Stimulated activated CD8-positive, alpha-beta memory T cell treated with anti-CD3 and anti-CD28 coated beads, Interleukin-7, amount 100 ng/mL, for 1 hour (primary cell): ENCODE data around the gene RGS8.

Source experiments
- DNase-seq, 2 donors: peaks; one replicate each; pipeline ENCODE4 v3.0.0-alpha.2; 2020; ENCODE audit warnings: low read depth in 2 of 2

Gene RGS8, protein sequence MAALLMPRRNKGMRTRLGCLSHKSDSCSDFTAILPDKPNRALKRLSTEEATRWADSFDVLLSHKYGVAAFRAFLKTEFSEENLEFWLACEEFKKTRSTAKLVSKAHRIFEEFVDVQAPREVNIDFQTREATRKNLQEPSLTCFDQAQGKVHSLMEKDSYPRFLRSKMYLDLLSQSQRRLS

GRCh38 chr1:182684116-182684828 lies at the start of gene RGS8:
Gene RGS8 (minus strand): TSS chr1:182684587. CDS start chr1:182669649, 14,938 bp downstream.
- DNase-seq, result no peak

DNA sequence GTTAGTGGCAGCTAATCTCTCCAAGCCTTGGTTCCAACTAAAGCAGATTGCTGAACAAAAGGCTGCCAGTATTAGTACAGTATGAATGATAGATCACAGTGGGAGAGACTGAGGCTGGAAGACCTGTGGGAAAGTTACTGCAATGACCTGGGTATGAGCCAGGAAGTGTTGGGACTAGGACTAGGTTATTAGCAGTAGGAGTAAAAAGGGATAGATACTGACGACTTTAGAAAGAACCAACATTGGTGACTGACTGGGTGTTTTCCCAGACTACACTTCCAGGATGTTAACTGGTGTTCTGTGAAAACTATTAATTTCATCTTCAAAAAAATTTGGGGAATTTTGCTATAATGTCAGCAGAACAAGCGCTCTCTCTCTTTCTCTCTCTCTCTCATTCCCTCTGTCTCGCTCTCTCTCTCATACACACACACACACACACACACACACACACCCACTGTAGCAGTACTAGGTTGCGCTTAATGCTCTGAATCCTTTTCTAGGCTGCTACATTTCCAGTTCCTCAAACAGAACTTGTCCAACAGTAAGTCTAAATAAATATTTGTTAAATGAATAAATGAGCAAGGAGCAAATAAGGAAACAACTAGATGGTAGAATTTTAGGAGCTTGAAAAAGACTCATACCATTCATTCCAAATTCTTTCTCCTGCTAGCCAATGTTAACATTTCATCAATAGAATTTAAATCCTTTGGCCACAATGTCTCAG lies 47.6 kb upstream of the RGS8 start:
- DNase-seq, result no peak

DNA sequence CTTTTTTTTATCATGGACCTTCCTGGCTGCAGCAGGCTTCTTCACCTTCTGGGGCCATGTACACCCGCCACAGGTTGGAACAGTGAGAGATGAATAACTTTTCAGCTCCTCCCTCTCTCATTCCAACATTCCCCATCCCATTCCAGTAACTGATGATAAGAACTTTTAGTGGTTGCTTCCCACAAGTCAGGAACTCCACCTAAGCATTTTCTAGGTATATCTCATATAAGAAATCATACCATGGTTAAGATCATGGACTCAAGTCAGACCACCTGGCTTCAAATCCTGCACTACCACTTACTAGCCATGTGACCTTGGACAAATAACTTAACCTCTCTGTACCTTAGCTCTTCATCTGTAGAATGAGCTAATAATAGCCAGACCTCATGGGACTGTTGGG lies 42.5 kb upstream of the RGS8 start:
- no peak for DNase-seq

GRCh38 chr1:182725259-182726255 lies 41.2 kb upstream of the RGS8 start:
- no peak for DNase-seq

GRCh38 chr1:182724215-182724614 lies 39.8 kb upstream of the RGS8 start:
- DNase-seq, result no peak

GRCh38 chr1:182723200-182723599 lies 38.8 kb upstream of the RGS8 start:
- DNase-seq, result no peak

- DNase-seq, result no peak
These were observed 37.1 kb upstream of the RGS8 start for GRCh38 chr1:182721525-182721924.

GRCh38 chr1:182720463-182720862 lies 36.1 kb upstream of the RGS8 start:
- no peak for DNase-seq

GRCh38 chr1:182719553-182719952 lies 35.2 kb upstream of the RGS8 start:
- no peak for DNase-seq

DNA sequence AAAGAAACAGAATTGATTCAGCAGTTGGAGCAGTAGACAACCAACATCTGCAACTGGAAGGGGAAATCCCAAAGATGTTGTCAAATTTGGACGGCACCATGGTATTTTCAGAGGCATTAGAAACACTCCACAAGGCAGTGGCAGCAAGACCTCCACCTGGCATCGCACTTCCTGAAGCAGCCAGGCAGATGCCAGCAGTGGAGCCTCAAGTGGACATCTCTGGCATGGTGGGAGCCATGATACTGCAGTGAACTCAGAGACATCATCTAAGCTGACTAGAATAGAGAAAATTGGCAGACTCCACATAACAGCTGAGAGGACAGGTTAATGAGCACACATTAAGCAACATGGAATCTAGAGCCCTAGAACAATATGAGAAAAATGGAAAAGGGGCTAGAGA lies 33.9 kb upstream of the RGS8 start:
- no peak for DNase-seq

DNA sequence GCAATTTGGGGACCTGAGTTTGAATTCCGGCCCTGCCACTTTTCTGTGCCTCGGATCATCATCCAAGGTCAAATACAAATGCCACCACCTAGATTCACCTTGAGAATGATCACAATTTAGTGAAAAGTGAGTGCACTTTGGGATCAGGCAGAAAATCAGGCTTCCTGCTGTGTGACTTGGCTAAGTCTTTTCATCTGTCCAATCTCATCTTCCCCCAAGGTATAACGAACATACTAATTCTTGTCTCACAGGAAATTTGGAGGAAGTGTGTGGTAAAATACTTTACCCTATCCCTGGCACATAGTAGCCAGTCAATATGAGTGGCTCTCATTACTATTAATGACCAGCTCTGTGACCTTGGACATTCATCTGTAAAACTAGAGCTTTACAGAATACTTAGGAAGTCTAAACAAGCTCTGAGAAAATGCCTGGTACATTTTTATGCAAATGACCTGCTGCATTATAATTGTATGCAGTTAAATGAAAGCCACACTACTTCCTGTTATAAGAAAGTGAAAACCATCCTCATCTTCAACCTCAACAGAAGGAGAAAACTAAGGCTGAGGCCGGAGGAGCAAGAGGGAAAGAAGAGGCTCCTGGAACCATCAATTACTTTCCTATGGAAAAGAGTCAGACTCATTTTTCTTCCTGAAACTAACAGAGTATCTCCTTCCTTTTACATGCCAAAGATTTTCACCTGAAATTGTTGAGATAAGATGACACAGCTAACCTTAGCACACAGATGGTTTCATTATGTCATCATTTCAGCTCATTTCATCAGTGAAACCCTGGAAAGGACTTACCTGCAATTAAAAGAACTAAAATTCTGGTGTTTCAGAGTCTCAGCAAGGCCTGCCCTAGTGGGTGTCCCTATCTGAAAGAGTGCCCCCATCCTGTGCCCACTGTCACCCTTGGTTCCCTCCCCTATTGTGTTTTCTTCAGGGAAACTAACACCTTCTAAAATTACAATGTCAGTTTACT lies 32.6 kb upstream of the RGS8 start:
- DNase-seq, result no peak

DNA sequence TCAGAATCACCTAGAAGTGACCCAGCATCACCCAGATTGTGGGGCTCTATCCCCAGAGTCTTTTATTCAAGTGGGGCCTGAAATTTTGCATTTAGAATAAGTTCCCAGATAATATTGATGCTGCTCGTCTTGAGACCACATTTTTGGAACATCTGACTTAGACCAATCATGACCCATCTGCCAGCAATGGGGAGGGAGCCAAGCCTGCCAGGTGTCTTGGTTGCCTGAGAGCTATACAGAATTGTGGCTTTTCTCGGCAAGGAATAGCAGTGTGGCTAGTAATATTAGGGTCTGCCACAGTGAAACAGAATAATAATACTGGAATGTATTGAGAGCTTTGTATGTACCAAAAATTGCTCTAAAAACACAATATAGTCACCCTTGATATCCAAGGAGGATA lies 31.1 kb upstream of the RGS8 start:
- no peak for DNase-seq

DNA sequence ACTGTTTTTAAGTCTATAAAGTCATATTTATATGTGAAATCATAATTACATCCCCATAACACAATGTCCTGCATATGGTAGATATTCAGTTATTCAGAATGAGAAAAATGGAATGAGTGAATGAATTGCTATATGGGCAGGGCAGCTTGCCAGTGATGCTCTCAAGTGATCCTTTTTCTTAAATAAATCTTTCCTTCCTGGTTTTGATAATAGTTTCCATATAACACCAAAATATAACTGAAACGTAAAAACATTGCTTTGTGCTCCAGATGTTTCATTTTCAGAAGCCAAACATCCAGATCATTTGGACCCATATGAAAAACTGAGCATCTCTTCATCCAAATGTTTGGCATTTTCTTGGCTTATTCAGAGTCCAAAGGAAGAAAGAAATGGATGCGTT lies 30.2 kb upstream of the RGS8 start:
- DNase-seq, result no peak

GRCh38 chr1:182713939-182714338 lies 29.6 kb upstream of the RGS8 start:
- no peak for DNase-seq

GRCh38 chr1:182713492-182713891 lies 29.1 kb upstream of the RGS8 start:
- no peak for DNase-seq

- DNase-seq, result no peak
These were observed 25.5 kb upstream of the RGS8 start for GRCh38 chr1:182709855-182710254.

DNA sequence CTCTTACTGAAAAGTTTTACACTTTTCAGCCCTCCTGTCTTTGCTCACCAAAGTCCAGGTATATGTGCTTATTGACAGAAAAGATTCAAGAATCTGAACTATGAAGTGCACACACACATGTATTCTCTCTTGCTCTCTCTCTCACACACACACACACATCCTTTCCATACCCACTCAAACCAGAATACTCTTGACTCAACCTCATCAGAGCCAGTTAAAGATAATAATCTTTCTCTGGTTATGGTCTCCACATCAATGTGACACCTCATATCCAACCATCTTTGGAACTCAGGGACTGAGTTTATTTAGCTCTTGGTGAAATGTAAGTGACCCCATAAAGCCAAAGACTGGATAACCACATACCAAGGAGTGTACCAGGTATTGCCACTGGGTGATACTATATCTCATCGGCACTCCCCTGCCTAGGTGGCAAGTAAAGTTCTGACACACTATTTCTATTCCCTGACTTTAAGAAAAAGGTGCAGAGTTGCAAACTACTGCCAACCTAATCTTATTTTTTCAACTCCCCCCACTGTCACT lies 24.9 kb upstream of the RGS8 start:
- no peak for DNase-seq

DNA sequence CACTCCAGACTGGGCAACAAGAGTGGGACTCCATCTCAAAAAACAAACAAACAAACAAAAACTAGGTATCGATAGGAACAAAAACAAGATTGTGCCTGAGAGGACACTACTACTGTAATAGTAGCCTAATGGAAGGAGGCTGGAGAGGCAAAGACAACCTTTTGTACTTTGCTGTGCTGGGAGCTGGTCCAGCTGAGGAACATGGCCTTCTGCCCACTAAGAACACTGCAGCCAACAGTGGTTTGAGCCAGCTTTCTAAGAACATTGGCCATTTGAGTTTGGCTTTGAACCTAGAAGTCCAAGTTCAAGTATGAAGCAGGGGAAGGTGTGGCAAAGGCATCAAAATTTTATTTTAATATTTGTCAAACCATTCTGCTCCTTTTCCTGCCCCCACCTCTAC lies 22.7 kb upstream of the RGS8 start:
- no peak for DNase-seq

GRCh38 chr1:182704677-182705076 lies 20.3 kb upstream of the RGS8 start:
- DNase-seq, result no peak

DNA sequence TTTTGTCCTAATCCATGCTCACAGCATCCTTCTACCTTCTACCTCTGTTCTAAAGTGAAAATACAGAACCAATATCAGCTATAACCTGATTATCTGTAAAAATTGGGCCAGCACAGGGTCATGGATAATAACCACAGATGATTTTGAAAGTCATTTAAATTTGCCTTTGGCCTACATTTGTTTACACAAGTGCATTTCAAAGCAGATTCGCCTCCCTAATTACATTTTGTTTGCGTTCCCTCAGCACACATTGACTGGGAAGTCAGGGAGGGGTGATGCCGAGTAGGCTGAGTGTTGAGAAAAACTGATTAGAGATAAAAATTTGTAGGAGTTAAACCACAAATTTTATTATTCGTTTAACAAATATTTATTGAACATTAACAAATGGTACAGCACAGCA lies 19.2 kb upstream of the RGS8 start:
- DNase-seq, result no peak
